ENCODE data around the gene UBE2V1.
"Not testable (repeated sequence)": the region's sequence is repeated elsewhere in the genome, so short reads cannot be mapped to it uniquely, and the experiment has no call there.

UBE2V1 gene

GRCh38 chr20:50065325-50065615 is 47.7 kb downstream of the UBE2V1 start:
- no peak for DNase-seq (ENCODE audit: low read depth in 2 of 2)

- not testable (repeated sequence) for DNase-seq (ENCODE audit: low read depth in 2 of 2)
These were observed 49.2 kb downstream of the UBE2V1 start for GRCh38 chr20:50063763-50064162.

- DNase-seq (ENCODE audit: low read depth in 2 of 2), result no peak
These were observed 50.7 kb downstream of the UBE2V1 start for GRCh38 chr20:50062006-50062838.

GRCh38 chr20:50061151-50062005 is 51.6 kb downstream of the UBE2V1 start:
- no peak for DNase-seq (ENCODE audit: low read depth in 2 of 2)

DNA sequence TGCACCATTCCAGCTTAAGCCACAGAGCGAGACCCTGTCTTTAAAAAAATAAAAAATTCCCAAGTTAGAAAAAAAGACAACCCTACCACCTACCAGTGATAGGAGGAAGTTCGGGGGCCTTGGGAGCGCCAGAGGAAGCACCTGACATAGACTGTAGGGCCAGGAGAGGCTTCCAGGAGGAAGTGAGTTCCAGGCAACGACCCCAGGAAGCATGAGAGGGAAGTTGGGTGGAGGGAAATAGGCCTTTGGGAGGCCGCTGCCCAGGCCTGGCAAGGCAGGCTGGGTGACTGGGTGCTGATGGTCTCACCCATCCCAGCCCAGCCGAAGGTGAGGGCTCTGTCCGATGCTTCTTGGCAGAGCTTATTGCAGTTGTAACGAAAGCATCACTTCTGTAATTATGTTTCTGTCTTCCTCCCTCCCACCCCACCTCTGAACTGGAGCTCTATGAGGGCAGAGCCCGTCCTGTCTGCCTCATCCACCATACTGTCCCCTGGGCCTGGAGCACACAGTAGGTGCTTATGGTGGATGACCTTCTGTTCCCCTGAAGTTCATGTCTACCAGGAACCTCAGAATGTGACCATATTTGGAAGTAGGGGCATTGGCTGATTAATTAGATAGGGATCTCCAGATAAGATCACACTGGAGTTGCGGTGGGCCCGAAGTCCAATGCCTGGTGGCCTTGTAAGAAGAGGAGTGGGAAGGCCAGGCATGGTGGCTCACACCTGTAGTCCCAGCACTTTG is 54.1 kb downstream of the UBE2V1 start:
- DNase-seq (ENCODE audit: low read depth in 2 of 2), result no peak

GRCh38 chr20:50057714-50058053 is 55.3 kb downstream of the UBE2V1 start:
- DNase-seq (ENCODE audit: low read depth in 2 of 2), result no peak

- DNase-seq (ENCODE audit: low read depth in 2 of 2), result no peak
These were observed 55.8 kb downstream of the UBE2V1 start for GRCh38 chr20:50056951-50057713.

GRCh38 chr20:50056408-50056926 is 56.5 kb downstream of the UBE2V1 start:
- no peak for DNase-seq (ENCODE audit: low read depth in 2 of 2)

GRCh38 chr20:50055524-50056083 is 57.3 kb downstream of the UBE2V1 start:
- DNase-seq (ENCODE audit: low read depth in 2 of 2), result no peak

DNA sequence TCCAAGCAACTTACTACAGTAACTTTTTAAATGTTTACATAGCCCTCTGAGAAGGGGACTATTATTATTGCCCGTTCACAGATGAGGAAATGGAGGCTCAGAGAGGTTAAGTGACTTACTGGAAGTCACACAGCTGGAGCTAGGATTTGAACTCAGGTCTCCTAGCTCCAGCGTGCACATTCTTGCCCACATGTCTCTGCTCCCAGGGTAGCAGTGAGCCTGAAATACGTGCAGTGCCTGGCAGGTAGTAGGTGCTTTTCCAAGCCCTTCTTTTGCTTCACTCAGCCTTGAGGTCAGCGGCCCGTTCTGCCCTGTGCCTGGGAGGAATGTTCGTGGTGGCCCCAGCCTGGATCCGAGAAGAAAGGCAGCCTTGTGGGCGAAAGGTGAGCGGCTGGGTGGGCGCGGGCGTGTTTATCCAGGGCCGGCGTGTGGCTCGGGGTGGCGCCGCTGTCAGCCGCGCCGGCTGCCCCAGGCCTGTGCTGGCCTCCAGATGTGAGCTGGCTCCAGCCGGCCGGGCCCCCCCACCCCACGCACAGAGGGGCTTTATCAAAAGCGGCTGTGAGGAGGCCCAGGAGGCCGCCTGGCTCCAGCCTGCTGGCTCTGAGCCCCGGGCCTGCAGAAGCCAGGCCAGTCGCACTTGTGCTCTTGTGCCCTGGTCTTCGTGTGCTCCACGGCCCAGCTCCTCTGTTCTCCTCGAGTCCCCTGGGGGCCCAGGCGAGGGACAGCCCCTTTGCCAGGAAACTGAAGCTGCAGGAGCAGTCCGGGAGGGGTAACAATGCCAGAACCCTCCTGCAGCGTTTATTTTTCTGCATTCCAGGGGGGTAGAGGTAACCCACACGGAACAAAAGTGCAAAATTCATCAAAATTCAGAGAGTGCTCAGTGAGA is 58.1 kb downstream of the UBE2V1 start:
- no peak for DNase-seq (ENCODE audit: low read depth in 2 of 2)

DNA sequence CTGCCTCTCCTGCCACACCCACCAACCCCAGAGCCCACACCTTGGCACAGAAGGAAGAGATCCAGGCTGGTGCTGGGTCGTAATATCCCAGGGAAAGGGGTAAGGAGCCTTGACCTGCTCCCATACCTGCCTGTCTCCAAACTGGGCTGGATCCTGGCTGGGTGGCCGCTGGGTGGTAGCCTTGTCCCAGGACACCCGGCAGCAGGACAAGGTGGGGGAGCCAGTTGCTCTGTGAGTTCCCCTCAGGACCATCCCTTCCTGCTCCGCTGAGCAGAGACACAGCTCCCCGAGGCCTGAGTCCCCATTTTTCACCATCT is 58.8 kb downstream of the UBE2V1 start:
- no peak for DNase-seq (ENCODE audit: low read depth in 2 of 2)

GRCh38 chr20:50053362-50054230 is 59.4 kb downstream of the UBE2V1 start:
- no peak for DNase-seq (ENCODE audit: low read depth in 2 of 2)

DNA sequence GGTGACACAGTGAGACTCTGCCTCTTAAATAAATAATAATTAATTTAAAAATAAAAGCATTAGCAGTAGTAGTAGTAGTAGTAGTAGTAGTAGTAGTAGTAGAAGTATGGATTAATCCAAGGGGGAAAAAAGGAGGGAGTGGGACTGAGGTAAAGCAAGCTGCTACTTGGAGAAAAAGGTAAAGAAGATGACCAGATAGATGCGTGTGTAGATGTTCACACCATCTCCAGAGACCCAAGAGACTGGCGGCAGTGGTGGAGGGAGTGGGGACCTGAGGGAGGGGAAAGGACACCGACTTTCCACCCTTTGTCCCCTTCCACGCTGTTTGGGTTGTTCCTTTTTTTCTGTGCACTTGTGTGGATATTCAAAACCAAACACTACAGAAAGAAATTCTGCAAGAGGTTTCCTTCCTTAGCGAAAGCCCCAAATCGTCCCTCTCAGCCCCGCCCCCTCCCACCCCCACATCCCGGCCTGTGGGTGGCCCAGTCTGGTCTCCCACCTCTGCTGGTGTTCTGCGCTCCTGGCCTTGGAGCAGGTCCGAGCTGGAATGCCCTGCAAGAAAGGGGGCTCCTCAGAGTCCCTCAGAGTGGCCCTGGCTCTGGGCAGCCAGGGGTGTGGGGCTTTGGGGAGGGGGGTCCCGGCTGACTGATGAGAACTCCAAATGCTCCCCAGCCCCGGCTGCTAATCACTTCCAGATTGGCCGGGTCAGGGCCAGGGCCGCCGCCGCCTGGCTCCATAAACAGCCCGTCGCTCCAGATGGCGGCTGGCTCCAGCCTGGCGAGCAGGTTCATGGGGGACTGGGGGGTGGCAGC is 60.2 kb downstream of the UBE2V1 start:
- DNase-seq (ENCODE audit: low read depth in 2 of 2), result no peak

DNA sequence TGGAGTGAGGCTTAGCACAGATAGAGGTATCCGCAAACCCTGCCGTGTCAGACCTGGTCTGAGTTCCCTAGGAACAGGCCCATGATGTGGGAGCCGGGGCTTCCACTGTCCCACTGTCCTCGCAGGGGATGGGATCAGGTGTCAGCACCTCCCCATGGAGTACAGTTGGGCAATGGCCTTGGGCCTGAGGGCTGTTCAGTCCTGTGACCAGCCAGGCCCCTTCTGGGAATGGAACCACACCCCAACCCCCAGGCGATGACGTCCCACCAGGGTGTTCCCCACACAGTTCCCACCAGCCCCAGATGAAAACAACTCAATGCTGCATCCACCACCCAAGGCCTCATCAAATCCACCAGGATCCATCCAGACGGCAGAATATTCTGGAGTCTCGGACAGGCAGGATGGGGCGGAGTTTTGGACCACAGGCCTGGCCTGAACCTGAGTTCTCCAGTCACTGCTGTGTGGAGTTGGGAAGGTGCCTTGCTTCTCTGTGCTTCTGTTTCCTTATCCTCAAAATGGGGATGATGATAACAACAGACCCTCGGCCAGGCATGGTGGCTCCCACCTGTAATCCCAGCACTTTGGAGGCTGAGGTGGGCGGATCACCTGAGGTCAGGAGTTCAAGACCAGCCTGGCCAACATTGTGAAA is 62.2 kb downstream of the UBE2V1 start:
- DNase-seq (ENCODE audit: low read depth in 2 of 2), result no peak

DNA sequence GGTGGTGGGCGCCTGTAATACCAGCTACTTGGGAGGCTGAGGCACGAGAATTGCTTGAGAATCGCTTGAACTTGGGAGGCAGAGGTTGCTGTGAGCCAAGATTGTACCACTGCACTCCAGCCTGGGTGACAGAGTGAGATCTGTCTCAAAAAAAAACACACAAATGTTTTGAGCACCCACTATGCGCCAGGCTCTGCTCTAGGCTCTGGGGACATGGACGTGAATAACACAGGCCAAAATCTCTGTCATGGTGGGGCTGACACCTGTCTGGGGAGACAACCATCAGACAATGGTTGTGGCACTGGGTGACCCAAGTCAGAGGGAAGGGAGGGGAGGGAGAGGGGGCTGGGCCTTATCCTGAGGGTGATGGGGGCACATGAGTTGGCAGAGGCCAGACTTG is 62.7 kb downstream of the UBE2V1 start:
- DNase-seq (ENCODE audit: low read depth in 2 of 2), result no peak

GRCh38 chr20:50049442-50050026 is 63.4 kb downstream of the UBE2V1 start:
- no peak for DNase-seq (ENCODE audit: low read depth in 2 of 2)

- DNase-seq (ENCODE audit: low read depth in 2 of 2), result peak in 1 of 2 donors; percentile 24
These were observed 64.4 kb downstream of the UBE2V1 start for GRCh38 chr20:50048420-50049166.
